NB4 (cell line): Measurements from ENCODE around the gene BMPR1B.

Source experiments
- CTCF ChIP-seq: IDR thresholded peaks from one replicate; pipeline ENCODE4 v1.5.1; 2012; ENCODE audit warnings: low read depth, low read length
- POLR2A ChIP-seq: IDR thresholded peaks from 2 replicates; pipeline ENCODE4 v1.6.1; 2011; ENCODE audit warnings: mild to moderate bottlenecking; ENCODE audit not compliant: insufficient read length; ENCODE audit errors: extremely low read depth

- TF ChIP-seq POLR2A (no peak), CTCF (no peak)
These were observed 348.2 kb downstream of the BMPR1B start for GRCh38 chr4:95105983-95106382.
